Right lung (tissue), 5 donors: Measurements from ENCODE around the gene HIP1. TPM values are rescaled to one million over a fixed set of nuclear protein-coding genes. Genes with fewer than 3 reads are reported as not detected.
"Not testable (repeated sequence)": the region's sequence is repeated elsewhere in the genome, so short reads cannot be mapped to it uniquely, and the experiment has no call there.

Source experiments
- DNase-seq, 2 donors: peaks; one replicate each; pipeline ENCODE4 v3.0.0-alpha.2; 2013
- polyA plus RNA-seq, 5 donors: library from polyadenylated mRNA; unstranded; fragments of 120-200 nt; gene quantifications; one replicate each; pipeline versions ENCODE4 v1.2.1 to v1.2.3, GENCODE V29; 2013; ENCODE audit warnings: inconsistent platforms in 1 of 5, low replicate concordance in 1 of 5; ENCODE audit not compliant: insufficient read length in 5 of 5, insufficient read depth in 1 of 5

The HIP1 gene
- polyA plus RNA-seq, 5 donors: 33.4 to 44.7 (median 41.7) TPM

- DNase-seq: no peak
Measured at GRCh38 chr7:75621124-75621523, 117.6 kb downstream of the HIP1 start.

DNA sequence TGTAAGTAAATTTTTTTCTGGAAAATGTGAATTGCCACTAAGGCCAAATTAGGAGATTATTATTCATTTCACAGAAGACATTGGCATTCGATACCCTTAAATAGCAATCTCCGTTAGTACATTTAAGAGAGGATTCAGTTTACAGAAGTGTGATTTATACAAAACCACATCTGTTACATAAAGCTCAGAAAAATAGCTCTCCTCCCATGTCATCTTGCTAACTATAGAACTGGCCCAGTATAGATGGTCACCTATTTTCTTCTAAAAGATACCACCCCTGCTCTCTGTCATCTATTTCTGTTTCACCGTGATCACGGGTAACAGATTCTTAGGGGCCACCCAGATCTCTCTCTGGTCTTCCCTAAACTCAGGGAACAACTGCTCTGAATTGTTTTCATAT lies 119.1 kb downstream of the HIP1 start:
- DNase-seq: no peak

DNA sequence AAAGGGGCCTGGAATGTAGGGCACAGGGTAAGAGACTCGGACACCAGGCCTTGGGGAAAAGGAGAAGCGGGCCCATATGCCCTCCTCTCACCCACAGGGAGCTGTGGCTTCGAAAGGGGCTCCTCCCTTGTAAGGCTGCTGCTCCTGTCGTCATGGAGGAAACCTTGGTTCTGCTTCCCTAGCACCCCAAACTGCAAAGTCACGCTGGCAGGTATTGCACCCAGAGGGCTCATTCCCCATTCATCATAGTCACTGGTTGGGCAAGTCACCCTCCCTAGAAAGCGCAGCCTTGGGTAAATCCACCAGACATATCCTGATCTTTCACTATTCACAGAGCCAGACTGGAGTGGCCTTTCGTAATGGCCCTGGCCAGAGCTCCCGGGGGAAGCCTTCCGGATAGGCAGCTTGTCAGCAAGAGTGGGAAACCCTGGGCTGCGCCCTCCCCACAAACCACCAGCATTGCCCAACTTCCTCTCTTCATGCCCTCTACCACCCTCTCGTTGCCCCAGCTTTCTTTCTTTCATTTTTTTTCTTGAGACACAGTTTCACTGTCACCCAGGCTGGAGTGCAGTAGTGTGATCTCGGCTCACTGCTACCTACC lies 121.0 kb downstream of the HIP1 start:
- DNase-seq: peak in 1 of 2 donors; percentile 38

GRCh38 chr7:75616421-75617167 lies 122.1 kb downstream of the HIP1 start:
- DNase-seq: no peak

DNA sequence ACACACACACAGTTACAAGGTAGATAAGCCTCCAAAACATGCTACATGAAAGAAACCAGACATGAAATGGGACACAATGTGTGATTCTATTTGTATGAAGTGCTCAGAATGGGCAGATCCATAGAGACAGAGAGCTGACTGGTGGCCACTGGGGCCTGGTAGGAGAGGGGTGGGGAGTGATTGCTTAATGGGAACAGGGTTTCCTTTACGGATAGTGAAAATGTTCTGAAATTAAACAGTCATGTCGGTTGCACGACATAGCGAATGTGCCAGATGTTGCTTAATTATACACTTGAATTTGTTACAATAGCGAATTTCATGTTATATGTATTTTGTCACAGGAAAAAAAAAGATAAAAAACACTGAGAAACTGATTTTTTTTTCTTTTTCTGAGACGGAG lies 124.3 kb downstream of the HIP1 start:
- DNase-seq: no peak

DNA sequence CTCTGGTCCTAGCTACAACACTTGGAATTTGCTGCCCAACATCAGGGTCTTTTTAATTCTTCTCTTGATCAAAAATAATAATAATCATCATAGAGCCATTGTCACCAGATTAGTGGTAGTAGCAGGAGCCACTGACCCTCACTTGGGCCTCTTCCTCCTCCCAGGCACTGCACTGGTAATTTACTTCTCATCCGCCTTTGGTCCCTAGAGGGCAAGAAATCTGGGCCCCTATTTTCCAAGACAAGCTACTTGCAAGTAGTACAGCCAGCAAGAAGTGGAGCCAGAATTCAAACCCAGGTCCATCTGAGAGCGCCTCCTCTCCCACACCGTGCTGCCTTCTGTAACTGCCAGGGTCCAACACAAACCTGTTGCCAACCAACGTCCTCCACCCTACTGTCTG lies 125.4 kb downstream of the HIP1 start:
- no peak for DNase-seq

DNA sequence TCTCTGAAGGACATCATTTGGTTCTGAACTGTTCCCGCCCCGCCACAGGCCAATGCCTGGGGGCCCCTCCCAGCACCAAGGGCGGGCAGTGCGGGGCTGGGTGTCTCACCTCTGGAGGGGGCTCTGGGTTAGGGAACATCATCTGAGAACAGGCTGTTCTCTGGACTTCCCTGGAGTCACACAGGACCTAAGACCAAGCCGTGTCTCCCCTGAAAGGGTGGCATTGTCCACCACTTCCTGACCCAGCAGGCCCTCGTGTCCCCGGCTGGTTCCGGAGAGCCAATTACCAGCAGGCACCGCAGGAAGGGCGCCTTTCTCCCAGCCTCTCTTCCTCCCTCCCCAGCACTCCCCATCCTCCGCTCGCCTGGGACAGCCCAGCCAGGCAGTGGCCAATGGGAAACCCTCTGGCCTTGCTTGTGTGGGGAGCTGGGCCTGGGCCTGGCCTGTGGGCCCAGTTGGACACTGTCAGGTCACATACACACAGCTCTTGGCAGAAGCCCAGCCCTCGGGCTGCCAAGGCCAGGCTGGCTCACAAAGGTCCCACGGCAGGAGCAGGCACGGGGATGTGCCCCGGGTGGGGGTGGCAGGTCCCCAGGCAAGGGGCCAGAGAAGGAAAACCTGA lies 127.1 kb downstream of the HIP1 start:
- DNase-seq: no peak

GRCh38 chr7:75609416-75609815 lies 129.3 kb downstream of the HIP1 start:
- DNase-seq: not testable (repeated sequence)

DNA sequence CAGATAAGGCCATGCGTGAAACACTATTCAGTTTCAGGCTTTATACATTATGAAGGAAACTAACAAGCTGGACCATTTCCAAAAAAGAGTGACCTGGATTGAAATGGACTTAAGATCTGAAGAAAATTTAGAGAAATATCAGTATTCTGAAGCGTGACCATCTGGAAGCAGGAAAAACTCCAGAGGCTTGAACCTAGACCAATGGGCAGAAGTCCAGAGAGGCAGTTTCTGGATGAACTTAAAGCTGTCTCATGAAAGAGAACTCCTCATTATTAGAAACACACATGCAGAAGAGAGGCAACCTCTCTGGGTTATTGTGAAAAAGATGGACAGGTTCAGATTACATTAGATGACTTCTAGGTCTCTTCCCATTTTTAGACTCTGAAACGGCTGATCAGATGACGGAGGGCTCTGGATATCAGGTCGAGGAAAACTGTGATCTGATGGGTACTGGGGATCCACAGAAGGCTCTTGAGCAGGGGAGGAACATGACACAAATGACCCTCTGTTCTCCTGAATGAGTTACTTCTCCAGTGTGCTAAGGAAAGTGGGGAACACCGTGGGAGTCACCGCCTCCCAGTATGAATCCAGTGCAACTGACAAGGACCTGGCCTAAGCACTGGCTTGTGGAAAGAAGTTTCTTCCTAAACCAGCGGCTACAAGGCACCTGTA lies 130.2 kb downstream of the HIP1 start:
- DNase-seq: no peak

- DNase-seq: no peak
Measured at GRCh38 chr7:75604408-75604807, 134.3 kb downstream of the HIP1 start.

DNA sequence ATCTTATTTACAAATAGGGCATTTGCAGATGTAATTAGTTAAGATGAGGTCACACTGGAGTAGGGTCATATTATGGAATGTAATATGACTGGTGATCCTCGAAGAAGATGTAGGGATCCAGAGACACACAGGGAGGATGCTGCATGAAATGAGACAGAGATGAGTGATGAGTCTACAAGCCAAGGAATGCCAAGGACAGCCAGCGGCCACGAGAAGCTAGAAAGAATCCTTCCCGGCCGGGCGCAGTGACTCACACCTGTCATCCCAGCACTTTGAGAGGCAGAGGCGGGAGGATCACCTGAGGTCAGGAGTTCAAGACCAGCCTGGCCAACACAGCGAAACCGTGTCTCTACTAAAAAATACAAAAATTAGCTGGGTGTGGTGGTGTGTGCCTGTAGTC lies 135.9 kb downstream of the HIP1 start:
- DNase-seq: not testable (repeated sequence)

DNA sequence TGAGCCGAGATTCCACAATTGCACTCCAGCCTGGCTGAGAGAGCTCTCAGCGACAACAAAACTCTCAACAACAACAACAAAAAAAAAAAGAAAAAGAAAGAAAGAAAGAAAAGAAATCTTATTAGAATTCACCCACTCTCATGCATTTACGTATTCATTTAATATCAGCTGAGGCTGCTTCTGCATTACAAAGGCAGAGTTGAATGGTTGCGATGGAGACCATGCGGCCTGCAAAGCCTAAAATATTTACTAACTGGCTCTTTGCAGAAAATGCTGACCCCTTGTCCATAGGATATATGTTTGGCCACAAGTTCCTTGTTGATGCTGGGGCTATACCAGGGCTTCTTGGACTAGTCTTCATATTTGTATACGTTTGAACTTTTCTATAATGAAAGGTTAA lies 137.2 kb downstream of the HIP1 start:
- no peak for DNase-seq

GRCh38 chr7:75600748-75601147 lies 138.0 kb downstream of the HIP1 start:
- not testable (repeated sequence) for DNase-seq

GRCh38 chr7:75599244-75599781 lies 139.4 kb downstream of the HIP1 start:
- DNase-seq: peak; percentile 52 to 67

DNA sequence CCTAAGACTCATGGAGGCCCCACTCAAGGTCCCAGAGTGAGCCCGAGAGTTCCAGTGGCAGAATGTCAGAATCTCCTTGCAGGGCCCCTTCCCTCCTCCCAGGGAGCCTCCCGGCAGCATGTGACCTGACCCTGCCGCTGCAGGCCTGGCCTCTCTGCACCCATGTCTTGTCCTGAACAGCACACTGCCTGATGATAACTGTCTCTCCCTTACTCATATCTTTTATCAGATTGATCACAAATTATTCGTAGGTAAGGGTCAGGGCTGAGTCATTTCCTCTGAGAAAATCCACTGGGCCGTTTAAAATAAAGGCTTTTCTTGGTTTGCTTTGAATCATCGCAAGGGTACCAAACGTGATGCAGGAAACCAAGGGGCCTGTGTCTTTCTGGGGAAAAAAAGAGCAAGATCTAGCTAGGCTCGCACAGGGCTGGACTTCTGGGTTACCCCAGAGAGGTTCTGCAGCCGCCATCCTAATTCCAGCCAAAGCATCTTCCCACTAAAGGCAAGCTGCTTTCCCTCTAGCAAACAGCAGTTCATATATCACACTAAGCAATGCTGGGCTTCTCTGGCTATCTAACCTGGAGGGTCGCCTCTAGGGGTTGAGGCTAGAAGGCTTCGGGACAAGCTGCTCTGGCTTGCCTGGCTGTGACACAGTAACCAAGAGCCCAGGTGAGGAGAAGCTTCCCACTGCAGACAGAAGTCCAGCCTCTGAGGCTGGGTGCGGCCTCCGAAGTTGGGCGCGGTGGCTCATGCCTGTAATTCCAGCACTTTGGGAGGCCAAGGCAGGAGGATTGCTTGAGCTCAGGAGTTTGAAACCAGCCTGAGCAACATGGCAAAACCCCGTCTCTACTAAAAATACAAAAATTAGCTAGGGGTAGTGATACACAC lies 141.8 kb downstream of the HIP1 start:
- DNase-seq: no peak

DNA sequence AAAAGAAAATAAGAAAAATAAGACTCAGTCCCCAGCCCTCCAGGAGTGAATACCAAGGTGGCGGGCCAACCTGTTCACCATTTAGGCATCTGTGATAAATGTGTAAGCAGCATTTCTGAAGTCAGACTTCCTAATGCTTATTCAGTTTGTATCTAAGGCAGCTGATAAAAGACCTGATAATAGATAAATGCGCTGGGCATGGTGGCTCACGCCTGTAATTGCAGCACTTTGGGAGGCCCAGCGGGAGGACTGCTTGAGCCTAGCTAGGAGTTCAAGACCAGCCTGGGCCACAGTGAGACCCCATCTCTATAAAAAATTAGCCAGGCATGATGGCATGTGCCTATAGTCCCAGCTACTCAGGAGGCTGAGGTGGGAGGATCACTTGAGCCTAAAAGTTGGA lies 143.0 kb downstream of the HIP1 start:
- DNase-seq: no peak

DNA sequence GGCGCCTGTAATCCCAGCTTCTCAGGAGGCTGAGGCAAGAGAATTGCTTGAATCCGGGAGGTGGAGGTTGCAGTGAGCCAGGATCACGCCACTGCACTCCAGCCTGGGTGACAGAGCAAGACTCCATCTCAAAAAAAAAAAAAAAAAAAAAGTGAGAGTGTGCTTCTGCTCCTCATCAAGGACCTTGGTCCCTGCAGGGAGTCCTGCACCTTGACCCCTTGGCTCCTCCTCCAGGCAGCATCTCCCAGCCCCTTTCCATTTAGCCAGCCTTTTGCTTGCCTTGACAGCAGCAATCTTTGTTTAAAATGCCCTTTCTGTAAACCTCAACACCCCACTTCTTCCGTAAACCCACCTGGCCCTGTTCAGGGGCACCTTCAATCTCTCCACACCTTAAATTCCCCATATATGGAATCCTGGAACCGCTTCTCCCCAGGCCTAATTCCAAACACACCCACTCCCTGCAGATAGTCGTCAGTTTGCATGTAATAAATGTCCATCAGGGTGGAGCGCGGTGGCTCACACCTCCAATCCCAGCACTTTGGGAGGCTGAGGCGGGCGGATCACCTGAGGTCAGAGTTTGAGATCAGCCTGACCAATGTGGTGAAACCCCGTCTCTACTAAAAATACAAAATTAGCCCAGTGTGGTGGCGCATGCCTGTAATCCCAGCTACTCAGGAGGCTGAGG lies 145.1 kb downstream of the HIP1 start:
- not testable (repeated sequence) for DNase-seq

DNA sequence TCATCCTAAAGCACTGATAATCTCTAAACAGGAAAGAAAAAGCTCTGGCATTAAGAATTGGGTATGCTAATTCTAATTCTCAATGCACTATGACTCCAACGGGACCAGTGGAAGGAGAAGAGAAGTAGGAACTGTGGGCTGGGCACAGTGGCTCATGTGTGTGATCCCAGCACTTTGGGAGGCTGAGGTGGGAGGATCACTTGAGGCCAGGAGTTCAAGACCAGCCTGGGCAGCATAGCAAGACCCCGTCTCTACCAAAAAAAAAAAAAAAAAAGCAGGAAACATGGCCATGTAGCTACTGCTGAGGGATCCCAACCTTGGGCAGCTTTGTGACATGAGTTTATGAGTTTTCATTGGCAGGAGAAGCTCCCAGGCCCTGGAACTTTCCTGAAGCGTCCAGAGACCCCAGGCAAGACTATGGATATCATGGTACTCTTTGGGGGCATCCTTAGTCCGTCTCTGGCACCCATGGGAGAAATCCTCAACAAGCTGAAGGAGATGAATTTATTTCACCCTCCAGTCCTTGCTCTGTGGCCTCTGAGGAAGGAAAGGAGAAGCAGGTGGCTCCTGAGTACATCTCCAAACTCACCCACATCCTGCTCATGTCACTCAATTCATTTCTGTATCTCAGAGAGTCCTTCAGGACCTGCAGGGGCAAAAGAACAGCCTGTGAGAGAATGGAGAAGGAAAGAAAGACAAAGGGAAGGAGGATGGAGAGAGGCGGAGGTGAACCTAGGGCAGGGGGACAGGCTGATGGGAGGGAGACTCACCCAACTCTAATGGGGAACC lies 147.1 kb downstream of the HIP1 start:
- no peak for DNase-seq

- DNase-seq: no peak
Measured at GRCh38 chr7:75590373-75591005, 148.3 kb downstream of the HIP1 start.
